Thoracic aorta (tissue), 2 donors: ENCODE measurements around the gene MEGF8. TPM values are rescaled to one million over a fixed set of nuclear protein-coding genes. Genes with fewer than 3 reads are reported as not detected.

Experiments used
- ATAC-seq: fragments of 150-250 bp; one replicate; pipeline ENCODE4 v1.8.0; 2017; ENCODE audit warnings: low read depth; ENCODE audit not compliant: insufficient number of reproducible peaks, low FRiP score
- DNase-seq: peaks from one replicate; pipeline ENCODE4 v3.0.0-alpha.2; 2020; ENCODE audit warnings: low spot score
- H3K27ac ChIP-seq, 2 donors: fragments of 200-600 bp; sonication (generic); 1 replicate in 1 of 2; 2 replicates in 1 of 2; pipeline ENCODE4 v1.5.1; 2016; ENCODE audit warnings: mild to moderate bottlenecking in 2 of 2, moderate library complexity in 2 of 2
- H3K27me3 ChIP-seq: fragments of 200-600 bp; sonication (generic); replicated peaks from 2 replicates; pipeline ENCODE4 v1.6.0; 2016; ENCODE audit warnings: mild to moderate bottlenecking; ENCODE audit not compliant: insufficient read depth
- H3K36me3 ChIP-seq: fragments of 200-600 bp; sonication (generic); one replicate; pipeline ENCODE4 v1.5.1; 2016
- H3K4me1 ChIP-seq, 2 donors: fragments of 200-600 bp; sonication (generic); 1 replicate in 1 of 2; 2 replicates in 1 of 2; pipeline versions ENCODE4 v1.5.1 to v1.6.0; 2016; ENCODE audit warnings: low read depth in 2 of 2, mild to moderate bottlenecking in 1 of 2; ENCODE audit not compliant: control insufficient read depth in 1 of 2
- H3K4me3 ChIP-seq: fragments of 200-600 bp; sonication (generic); 2 replicates; pipeline ENCODE4 v1.5.1; 2016; ENCODE audit warnings: mild to moderate bottlenecking
- H3K9me3 ChIP-seq: fragments of 200-600 bp; sonication (generic); 2 replicates; pipeline ENCODE4 v1.5.1; 2016
- total RNA-seq, 2 donors: library from RNA; depleted of rRNA; stranded (reverse); fragments of >200 nt; gene quantifications; one replicate each; pipeline versions ENCODE4 v1.1.0 to v1.2.3, GENCODE V29; 2016
- TF ChIP-seq, protein P1 (sequence below): fragments of 200-600 bp; sonication (generic); IDR thresholded peaks from one replicate; pipeline ENCODE4 v1.5.1; 2019; ENCODE audit warnings: antibody characterized with exemption

Gene MEGF8
- total RNA-seq, 2 donors from 2014 or later, result 19.5 to 24.4 TPM

DNA sequence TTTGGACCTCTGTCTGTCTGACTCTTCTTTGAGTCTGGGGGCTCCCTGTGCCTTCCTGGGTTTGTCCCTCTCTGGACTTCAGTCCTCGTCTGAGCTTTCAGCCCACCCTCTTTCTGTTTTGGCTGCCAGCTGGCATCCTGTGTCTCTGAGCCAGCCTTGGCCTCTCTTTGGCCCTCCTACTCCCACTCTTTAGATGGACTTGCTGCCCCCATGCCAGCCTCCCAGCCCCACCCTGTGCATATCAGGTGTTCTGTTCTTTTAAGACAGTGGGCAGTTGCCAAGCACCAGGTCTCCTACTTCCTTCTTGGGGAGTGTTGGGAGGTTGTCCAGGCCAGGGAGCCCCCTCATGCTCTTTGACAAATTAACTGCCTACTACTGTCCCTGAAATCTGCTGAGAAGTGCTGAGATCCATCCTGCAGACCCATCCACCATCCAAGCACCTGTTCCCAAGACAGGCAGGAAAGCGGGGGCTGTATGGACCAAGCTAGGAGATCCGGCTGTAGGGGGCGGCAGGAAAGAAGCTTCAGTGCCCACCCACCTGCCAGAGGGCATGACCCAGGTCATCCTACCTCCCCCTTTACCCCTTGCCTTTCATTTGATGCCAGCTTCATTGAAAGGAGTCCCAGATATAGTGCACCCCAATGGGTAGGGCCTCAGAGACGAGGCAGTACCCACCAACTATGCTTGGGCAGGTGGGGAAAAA is 46.8 kb upstream of the MEGF8 start:
- peaks cover 18% of the 10 kb centered on the region for H3K36me3 ChIP-seq
- H3K9me3 ChIP-seq, result no peaks in the 10 kb centered on the region
- H3K27ac ChIP-seq, result peak overlapping the region; percentile 91 to 95
- no peaks in the 10 kb centered on the region for H3K27me3 ChIP-seq
- H3K4me3 ChIP-seq, result peak overlapping the region; percentile 81
- no peak for DNase-seq
- no peak for ATAC-seq
- peaks cover 59 to 83% of the 10 kb centered on the region in 2 donors for H3K4me1 ChIP-seq
- TF ChIP-seq, protein P1, sequence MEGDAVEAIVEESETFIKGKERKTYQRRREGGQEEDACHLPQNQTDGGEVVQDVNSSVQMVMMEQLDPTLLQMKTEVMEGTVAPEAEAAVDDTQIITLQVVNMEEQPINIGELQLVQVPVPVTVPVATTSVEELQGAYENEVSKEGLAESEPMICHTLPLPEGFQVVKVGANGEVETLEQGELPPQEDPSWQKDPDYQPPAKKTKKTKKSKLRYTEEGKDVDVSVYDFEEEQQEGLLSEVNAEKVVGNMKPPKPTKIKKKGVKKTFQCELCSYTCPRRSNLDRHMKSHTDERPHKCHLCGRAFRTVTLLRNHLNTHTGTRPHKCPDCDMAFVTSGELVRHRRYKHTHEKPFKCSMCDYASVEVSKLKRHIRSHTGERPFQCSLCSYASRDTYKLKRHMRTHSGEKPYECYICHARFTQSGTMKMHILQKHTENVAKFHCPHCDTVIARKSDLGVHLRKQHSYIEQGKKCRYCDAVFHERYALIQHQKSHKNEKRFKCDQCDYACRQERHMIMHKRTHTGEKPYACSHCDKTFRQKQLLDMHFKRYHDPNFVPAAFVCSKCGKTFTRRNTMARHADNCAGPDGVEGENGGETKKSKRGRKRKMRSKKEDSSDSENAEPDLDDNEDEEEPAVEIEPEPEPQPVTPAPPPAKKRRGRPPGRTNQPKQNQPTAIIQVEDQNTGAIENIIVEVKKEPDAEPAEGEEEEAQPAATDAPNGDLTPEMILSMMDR, result no peak

DNA sequence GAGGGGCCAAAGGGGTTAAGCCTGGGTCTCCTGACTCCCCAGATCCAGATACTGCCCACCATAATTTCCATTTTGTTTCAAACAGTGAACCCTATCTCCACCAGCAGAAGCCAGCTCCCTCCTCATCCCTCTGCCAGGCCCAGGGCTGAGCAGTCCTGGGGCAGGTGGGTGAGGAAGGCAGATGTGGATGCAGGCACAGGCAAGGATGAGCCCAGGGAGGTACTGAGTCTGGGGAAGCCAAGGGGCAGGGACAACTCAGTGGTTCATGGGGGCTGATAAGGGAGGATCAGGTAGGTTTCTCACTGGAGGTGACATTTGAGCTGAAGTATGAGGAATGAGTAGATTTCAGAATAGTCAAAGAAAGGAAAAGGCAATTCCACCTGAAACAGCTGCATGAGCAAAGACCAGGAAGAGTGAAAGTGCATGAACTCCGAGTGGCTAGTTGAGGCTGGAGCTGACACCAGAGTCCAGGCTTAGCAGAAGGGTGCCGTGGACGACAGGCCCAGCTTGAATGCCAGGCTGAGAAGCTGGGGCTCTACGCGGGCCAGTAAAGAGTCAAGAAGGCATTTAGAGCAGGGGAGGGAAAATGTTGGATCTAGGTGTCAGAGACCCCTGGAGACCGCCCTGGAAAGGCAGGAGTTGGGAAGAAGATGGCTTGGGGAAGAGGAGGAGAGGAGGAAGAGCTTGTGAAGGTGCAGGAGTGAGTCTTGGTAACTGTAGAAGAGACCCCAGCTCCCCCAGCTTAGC is 46.1 kb upstream of the MEGF8 start:
- ATAC-seq (no peak), DNase-seq (no peak)
- peaks cover 11% of the 10 kb centered on the region for H3K36me3 ChIP-seq
- H3K27ac ChIP-seq, result peak overlapping the region; percentile 91 to 95
- TF ChIP-seq, protein P1, result no peak
- H3K9me3 ChIP-seq, result no peaks in the 10 kb centered on the region
- no peaks in the 10 kb centered on the region for H3K27me3 ChIP-seq
- H3K4me1 ChIP-seq, result peaks cover 59 to 76% of the 10 kb centered on the region in 2 donors
- H3K4me3 ChIP-seq, result peak overlapping the region; percentile 81

DNA sequence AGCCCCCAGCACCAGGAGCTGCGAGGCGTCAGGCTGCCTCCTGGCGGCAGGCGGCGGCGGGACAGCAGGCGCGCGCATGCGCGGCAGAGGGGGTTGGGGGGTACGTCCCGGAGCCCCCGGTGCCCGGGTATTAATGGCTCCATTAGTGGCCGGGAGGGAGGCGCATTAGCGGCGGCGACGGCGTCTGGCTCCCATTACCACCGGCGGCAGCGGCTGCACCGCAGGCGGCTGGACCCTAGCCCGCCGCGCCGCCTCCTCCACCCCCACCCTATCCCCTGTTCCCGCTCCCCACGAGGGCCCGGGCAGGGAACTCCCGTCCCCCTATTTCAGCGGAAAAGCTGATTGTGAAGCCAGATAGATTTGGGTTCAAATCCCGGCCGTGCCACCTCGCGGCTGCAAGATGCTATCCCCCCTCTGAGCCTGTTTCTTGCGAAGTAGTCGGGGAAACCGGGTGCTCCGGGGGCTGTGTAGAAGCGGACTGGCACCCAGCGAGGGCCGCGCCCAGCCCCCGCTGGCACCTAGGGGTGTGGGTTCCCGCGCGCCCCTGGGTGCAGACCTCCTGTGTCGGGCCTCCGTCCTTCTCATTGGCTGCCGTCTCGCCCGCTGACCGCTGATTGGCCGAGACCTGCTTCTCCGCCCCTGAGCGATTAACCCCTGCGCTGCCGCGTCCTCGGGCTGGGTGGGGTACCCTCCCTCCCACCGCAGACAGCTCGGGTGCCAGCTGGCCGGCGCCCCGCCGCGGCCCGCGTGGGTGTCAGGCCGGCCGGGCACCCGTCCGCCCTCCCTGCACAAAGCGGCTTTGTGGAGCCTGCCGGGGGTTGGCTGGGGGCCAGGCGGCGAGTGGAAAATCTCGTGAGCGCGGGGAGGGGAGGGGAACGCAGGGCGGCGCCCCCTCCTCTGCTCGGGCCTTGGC is 45.3 kb upstream of the MEGF8 start:
- TF ChIP-seq, protein P1, result peak; percentile 93
- DNase-seq (peak; percentile 87), ATAC-seq (peak; percentile 47)
- Histone ChIP-seq H3K4me1 (peaks cover 56 to 73% of the 10 kb centered on the region in 2 donors), H3K36me3 (peaks cover 3% of the 10 kb centered on the region), H3K9me3 (no peaks in the 10 kb centered on the region), H3K27me3 (no peaks in the 10 kb centered on the region), H3K27ac (peak overlapping the region; percentile 91 to 95), H3K4me3 (peak overlapping the region; percentile 81)

DNA sequence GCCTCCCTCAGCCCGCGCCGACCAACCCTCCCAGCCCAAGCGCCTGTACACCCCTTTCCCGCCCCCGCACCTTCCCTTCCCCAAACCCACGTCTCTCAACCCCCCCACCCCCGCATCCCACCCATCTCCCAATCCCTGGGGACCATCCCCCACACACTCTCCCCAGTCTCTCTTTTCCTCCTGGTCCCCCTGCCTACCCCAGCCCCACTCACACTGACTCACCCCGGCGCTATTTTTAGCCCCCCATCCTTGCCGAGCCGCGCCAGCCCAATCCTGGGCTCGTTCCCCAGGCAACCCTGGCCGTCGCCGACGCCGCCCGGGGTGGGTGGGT is 44.7 kb upstream of the MEGF8 start:
- TF ChIP-seq, protein P1, result no peak
- no peaks in the 10 kb centered on the region for H3K9me3 ChIP-seq
- H3K36me3 ChIP-seq, result no peaks in the 10 kb centered on the region
- peaks cover 59 to 74% of the 10 kb centered on the region in 2 donors for H3K4me1 ChIP-seq
- ATAC-seq (no peak), DNase-seq (no peak)
- H3K4me3 ChIP-seq, result peak overlapping the region; percentile 81
- peak overlapping the region; percentile 91 to 95 for H3K27ac ChIP-seq
- no peaks in the 10 kb centered on the region for H3K27me3 ChIP-seq
